Measurements from ENCODE around the gene PFDN6.
A peak's percentile ranks its signal among the peaks of the same experiment; 100 is the strongest.

PFDN6 gene

GRCh38 chr6:33318426-33319073 is 29.1 kb downstream of the PFDN6 start:
- no peak for DNase-seq

- no peak for DNase-seq
Measured at GRCh38 chr6:33319939-33320314, 30.5 kb downstream of the PFDN6 start.

GRCh38 chr6:33320315-33321181 is 31.1 kb downstream of the PFDN6 start:
- no peak for DNase-seq

GRCh38 chr6:33321227-33321626 is 31.8 kb downstream of the PFDN6 start:
- DNase-seq, result no peak

GRCh38 chr6:33323623-33323948 is 34.2 kb downstream of the PFDN6 start:
- DNase-seq, result peak in 1 of 2 experiments; percentile 60

GRCh38 chr6:33324125-33324524 is 34.7 kb downstream of the PFDN6 start:
- DNase-seq, result no peak

GRCh38 chr6:33329058-33329457 is 39.7 kb downstream of the PFDN6 start:
- DNase-seq, result no peak

GRCh38 chr6:33330736-33331135 is 41.3 kb downstream of the PFDN6 start:
- no peak for DNase-seq

- no peak for DNase-seq
Measured at GRCh38 chr6:33333666-33334065, 44.3 kb downstream of the PFDN6 start.

- DNase-seq, result no peak
Measured at GRCh38 chr6:33335916-33336315, 46.5 kb downstream of the PFDN6 start.

GRCh38 chr6:33336495-33336894 is 47.1 kb downstream of the PFDN6 start:
- DNase-seq, result no peak

GRCh38 chr6:33339193-33339592 is 49.8 kb downstream of the PFDN6 start:
- no peak for DNase-seq

All from NCI-H1930 (cell line).